Spleen (tissue), 11 donors: ENCODE results near the gene TMEM40. TPM values are rescaled to one million over a fixed set of nuclear protein-coding genes. Genes with fewer than 3 reads are reported as not detected.

Experiments
- DNase-seq: peaks from one replicate; pipeline ENCODE4 v3.0.0-alpha.2; 2020
- H3K27ac ChIP-seq, 8 donors: fragments of 200-600 bp; sonication (generic) in 7 of 8; 1 replicate in 4 of 8; 2 replicates in 4 of 8; pipeline versions ENCODE4 v1.5.0 to v1.8.0; 2016 to 2021; ENCODE audit warnings: inconsistent platforms in 4 of 8, mild to moderate bottlenecking in 4 of 8, moderate library complexity in 1 of 8
- H3K27me3 ChIP-seq, 7 donors: fragments of 200-600 bp; sonication (generic) in 6 of 7; replicated peaks in 1 of 7; 1 replicate in 4 of 7; 2 replicates in 3 of 7; pipeline versions ENCODE4 v1.5.0 to v1.8.0; 2016 to 2021; ENCODE audit warnings: inconsistent platforms in 3 of 7, mild to moderate bottlenecking in 1 of 7
- H3K36me3 ChIP-seq, 6 donors: fragments of 200-600 bp; sonication (generic) in 5 of 6; 1 replicate in 4 of 6; 2 replicates in 2 of 6; pipeline versions ENCODE4 v1.5.0 to v1.8.0; 2016 to 2021; ENCODE audit warnings: inconsistent platforms in 2 of 6
- H3K4me1 ChIP-seq, 6 donors: fragments of 200-600 bp; sonication (generic) in 5 of 6; 1 replicate in 3 of 6; 2 replicates in 3 of 6; pipeline versions ENCODE4 v1.5.0 to v1.8.0; 2016 to 2021; ENCODE audit warnings: inconsistent platforms in 3 of 6
- H3K4me3 ChIP-seq, 8 donors: fragments of 200-600 bp; sonication (generic) in 7 of 8; 1 replicate in 4 of 8; 2 replicates in 4 of 8; pipeline versions ENCODE4 v1.5.0 to v1.8.0; 2016 to 2021; ENCODE audit warnings: inconsistent platforms in 4 of 8, mild to moderate bottlenecking in 4 of 8, moderate library complexity in 2 of 8
- H3K9me3 ChIP-seq, 8 donors: fragments of 200-600 bp; sonication (generic) in 7 of 8; 1 replicate in 4 of 8; 2 replicates in 4 of 8; pipeline versions ENCODE4 v1.5.0 to v1.8.0; 2016 to 2021; ENCODE audit warnings: inconsistent platforms in 4 of 8
- CTCF ChIP-seq, 11 experiments: fragments of 200-600 bp in 7 of 11; fragments of 450-650 bp in 4 of 11; sonication (generic) in 4 of 11; IDR thresholded peaks in 8 of 11; conservative IDR thresholded peaks in 3 of 11; 1 replicate in 7 of 11; 2 replicates in 4 of 11; pipeline versions ENCODE4 v1.4.0 to v1.8.0; 2016 to 2021; ENCODE audit warnings: antibody characterized with exemption in 11 of 11, inconsistent platforms in 4 of 11, mild to moderate bottlenecking in 1 of 11
- POLR2A ChIP-seq, 3 donors: fragments of 450-650 bp; IDR thresholded peaks; one replicate each; pipeline ENCODE4 v1.5.1; 2017; ENCODE audit warnings: antibody characterized with exemption in 3 of 3, mild to moderate bottlenecking in 1 of 3
- POLR2AphosphoS5 ChIP-seq, 3 donors: sonication (generic); formaldehyde crosslinking; IDR thresholded peaks; one replicate each; pipeline ENCODE4 v1.5.1; 2017; ENCODE audit warnings: antibody characterized with exemption in 3 of 3
- WGBS, 5 donors: extraction: QIAGEN DNeasy Blood & Tissue Kit in 3 of 5; methylation state at CpG; one replicate each; pipeline versions ENCODE4 v1.1.5 to v1.1.7; 2013 to 2018; 5-methylcytosine and 5-hydroxymethylcytosine counted together
- intact Hi-C: fragments of 100-400 bp; cut with DNase I; formaldehyde crosslinking; loops from one replicate; pipeline ENCODE4 v1.15.0; 2023; ENCODE audit warnings: low total_unique reads
- polyA plus RNA-seq, 3 donors: library from polyadenylated mRNA; stranded (reverse); fragments of 200-250 nt; gene quantifications; one replicate each; pipeline ENCODE4 v1.2.1, GENCODE V29; 2013
- total RNA-seq, 7 donors: library from RNA; depleted of rRNA in 3 of 7; stranded (reverse); fragments of >200 nt in 3 of 7; fragmentation: NEBNext Ultra II Directional in 4 of 7; extraction: Animal tissue kit (Norgen Biotek cat#: 25700) in 4 of 7; gene quantifications; one replicate each; pipeline versions ENCODE4 v1.1.0 to v1.2.1, GENCODE V29; 2016 to 2021
- donor health status: healthy with polysubstance abuse.
- donor health status: DM: no; HTN: no; CAD: no; lungs with moderate emphysema.
- donor health status: DM: no; HTN: no; CAD: no.
- donor health status: Bipolar disorder and iron deficiency.
- donor health status: healthy.
- donor health status: DM: no; HTN: no; CAD: no.
- donor health status: DM: yes; HTN: yes; CAD: no.

The TMEM40 gene
- total and polyA plus RNA-seq, 10 donors = 0.29 to 3.8 (median 2.0) TPM

GRCh38 chr3:12807066-12807465 is 48.0 kb upstream of the TMEM40 start:
- peaks cover 11 to 32% (median 13%) of the 10 kb centered on the region in 6 donors for H3K4me1 ChIP-seq
- TF ChIP-seq POLR2A (IDR thresholded peaks at IDR 0.05) = no peak
- no peak for TF ChIP-seq POLR2AphosphoS5 (IDR thresholded peaks at IDR 0.05)
- TF ChIP-seq CTCF (IDR thresholded peaks at IDR 0.05 in 8 of 11, conservative IDR thresholded peaks at IDR 0.05 in 3 of 11) = no peak
- H3K27ac ChIP-seq = peak overlapping the region in 4 of 8 donors; percentile 2 to 55 (median 15)
- intact Hi-C loops = no loop called here
- H3K36me3 ChIP-seq = peaks cover 0 to 14% (median 0%) of the 10 kb centered on the region in 6 donors
- DNase-seq = peak; percentile 43
- H3K4me3 ChIP-seq = no peak overlapping the region
- no peaks in the 10 kb centered on the region for H3K9me3 ChIP-seq
- H3K27me3 ChIP-seq = no peaks in the 10 kb centered on the region
- 93 to 99% (median 95%) methylated on average over 8 to 9 of the region's 9 CpGs for WGBS, 5 donors

GRCh38 chr3:12803371-12803770 is 44.3 kb upstream of the TMEM40 start:
- WGBS, 5 donors = 87 to 97% (median 96%) methylated on average over 12 of the region's 12 CpGs
- peaks cover 0 to 10% (median 3%) of the 10 kb centered on the region in 6 donors for H3K4me1 ChIP-seq
- DNase-seq = peak; percentile 62
- H3K4me3 ChIP-seq = no peak overlapping the region
- H3K9me3 ChIP-seq = no peaks in the 10 kb centered on the region
- intact Hi-C loops = no loop called here
- no peak overlapping the region for H3K27ac ChIP-seq
- no peaks in the 10 kb centered on the region for H3K27me3 ChIP-seq
- no peak for TF ChIP-seq POLR2AphosphoS5 (IDR thresholded peaks at IDR 0.05)
- TF ChIP-seq CTCF (IDR thresholded peaks at IDR 0.05 in 8 of 11, conservative IDR thresholded peaks at IDR 0.05 in 3 of 11) = no peak
- TF ChIP-seq POLR2A (IDR thresholded peaks at IDR 0.05) = no peak
- peaks cover 0 to 14% (median 0%) of the 10 kb centered on the region in 6 donors for H3K36me3 ChIP-seq

GRCh38 chr3:12799525-12800440 is 40.7 kb upstream of the TMEM40 start:
- peaks cover 0 to 13% (median 0%) of the 10 kb centered on the region in 6 donors for H3K36me3 ChIP-seq
- H3K4me3 ChIP-seq = no peak overlapping the region
- intact Hi-C loops = no loop called here
- H3K4me1 ChIP-seq = peaks cover 0 to 31% (median 26%) of the 10 kb centered on the region in 6 donors
- WGBS, 5 donors = 85 to 96% (median 87%) methylated on average over 7 of the region's 7 CpGs
- no peaks in the 10 kb centered on the region for H3K9me3 ChIP-seq
- TF ChIP-seq POLR2AphosphoS5 (IDR thresholded peaks at IDR 0.05) = no peak
- no peak for TF ChIP-seq POLR2A (IDR thresholded peaks at IDR 0.05)
- no peak for TF ChIP-seq CTCF (IDR thresholded peaks at IDR 0.05 in 8 of 11, conservative IDR thresholded peaks at IDR 0.05 in 3 of 11)
- peak; percentile 58 for DNase-seq
- H3K27me3 ChIP-seq = peaks cover 0 to 19% (median 8%) of the 10 kb centered on the region in 7 donors
- H3K27ac ChIP-seq = no peak overlapping the region

- intact Hi-C loops = no loop called here
- peak overlapping the region in 4 of 8 donors; percentile 2 to 54 (median 42) for H3K27ac ChIP-seq
Measured at GRCh38 chr3:12798559-12799179, 39.6 kb upstream of the TMEM40 start.

More at GRCh38 chr3:12798559-12799179, 39.6 kb upstream of the TMEM40 start:
- no peak overlapping the region for H3K4me3 ChIP-seq
- no peak for TF ChIP-seq POLR2A (IDR thresholded peaks at IDR 0.05)
- TF ChIP-seq CTCF (IDR thresholded peaks at IDR 0.05 in 8 of 11, conservative IDR thresholded peaks at IDR 0.05 in 3 of 11) = no peak
- no peak for TF ChIP-seq POLR2AphosphoS5 (IDR thresholded peaks at IDR 0.05)
- H3K9me3 ChIP-seq = no peaks in the 10 kb centered on the region
- WGBS, 5 donors = 72 to 82% (median 80%) methylated on average over 11 to 12 of the region's 12 CpGs
- peaks cover 0 to 31% (median 26%) of the 10 kb centered on the region in 6 donors for H3K4me1 ChIP-seq
- H3K27me3 ChIP-seq = peaks cover 0 to 19% (median 8%) of the 10 kb centered on the region in 7 donors
- DNase-seq = peak; percentile 42
- peaks cover 0 to 5% (median 0%) of the 10 kb centered on the region in 6 donors for H3K36me3 ChIP-seq
